GM11168 (cell line): ENCODE measurements around the gene ZC3H7B.

ENCODE experiments used
- in situ Hi-C: fragments of 300-500 bp; cut with MboI; formaldehyde crosslinking; loops from one replicate; pipeline ENCODE4 v1.12.0; 2022; ENCODE audit warnings: low sequenced_read_pairs; ENCODE audit not compliant: unreplicated experiment

ZC3H7B gene

DNA sequence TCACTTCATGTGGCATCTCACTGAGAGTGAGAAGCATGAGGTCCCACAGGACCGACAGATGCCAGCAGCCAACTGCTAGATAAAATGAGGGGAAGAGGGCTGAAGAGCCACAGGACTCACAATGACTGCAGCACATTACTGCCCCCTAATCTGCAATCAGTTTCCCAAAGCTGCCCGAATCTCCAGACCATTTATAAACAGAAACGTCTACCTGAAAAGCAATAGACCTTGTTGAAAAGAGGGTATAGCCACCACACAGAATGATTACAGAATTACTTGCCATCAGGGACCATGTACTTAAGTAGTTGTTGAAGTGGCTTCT is 68.1 kb downstream of the ZC3H7B start:
- in situ Hi-C loops, result no loop called here

DNA sequence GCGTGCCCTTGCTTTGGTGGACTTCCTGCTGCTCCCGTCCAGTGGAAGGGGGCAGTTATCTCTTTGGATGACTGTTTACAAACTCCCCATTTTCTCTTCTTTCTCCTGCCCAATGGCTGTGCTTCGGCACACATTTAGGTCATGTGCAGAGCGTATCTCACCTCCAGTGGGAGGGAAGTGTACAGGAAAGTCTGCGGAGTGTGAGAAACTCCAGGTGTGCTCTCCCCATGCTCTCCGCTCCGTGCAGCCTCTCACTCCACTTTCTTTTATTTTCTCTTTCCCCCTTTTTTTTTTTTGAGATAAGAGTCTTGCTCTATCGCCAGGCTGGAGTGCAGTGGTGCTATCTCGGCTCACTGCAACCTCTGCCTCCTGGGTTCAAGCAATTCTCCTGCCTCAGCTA is 68.5 kb downstream of the ZC3H7B start:
- in situ Hi-C loops, result no loop called here

DNA sequence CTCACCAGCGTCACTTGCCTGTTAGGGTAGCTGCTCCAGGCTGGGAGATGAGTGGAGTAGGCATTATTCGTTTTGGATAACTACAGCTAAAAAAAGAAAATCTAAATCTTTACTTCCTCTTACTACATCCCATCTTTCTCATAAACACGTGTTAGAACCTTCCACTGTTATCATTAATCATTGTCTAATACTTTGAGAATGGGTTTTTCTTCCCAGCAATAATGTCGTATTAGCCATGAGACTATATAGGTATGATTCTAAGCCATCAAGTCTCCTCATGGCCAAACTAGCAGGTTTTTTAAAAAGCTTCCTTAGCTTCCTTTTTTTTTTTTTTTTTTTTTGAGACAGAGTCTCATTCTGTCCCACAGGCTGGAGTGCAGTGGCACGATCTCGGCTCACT is 76.5 kb downstream of the ZC3H7B start:
- in situ Hi-C loops, result no loop called here

DNA sequence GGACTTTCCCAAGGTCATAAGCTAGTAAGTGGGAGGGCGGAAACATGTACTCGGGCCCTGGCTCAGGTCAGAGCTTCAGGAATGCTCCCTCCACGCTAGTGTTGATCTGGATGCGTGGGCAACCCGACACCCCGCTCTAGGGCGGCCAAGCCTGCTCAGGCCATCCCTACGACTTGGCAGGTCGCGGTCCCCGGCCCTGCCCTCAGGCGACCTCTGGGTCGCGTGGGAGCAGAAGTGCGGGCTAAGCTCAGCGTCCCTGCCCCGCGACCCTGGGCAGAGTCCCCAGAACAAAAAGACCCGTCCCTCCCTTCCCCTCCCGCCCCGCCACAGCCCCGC is 79.6 kb downstream of the ZC3H7B start:
- in situ Hi-C loops, result no loop called here

DNA sequence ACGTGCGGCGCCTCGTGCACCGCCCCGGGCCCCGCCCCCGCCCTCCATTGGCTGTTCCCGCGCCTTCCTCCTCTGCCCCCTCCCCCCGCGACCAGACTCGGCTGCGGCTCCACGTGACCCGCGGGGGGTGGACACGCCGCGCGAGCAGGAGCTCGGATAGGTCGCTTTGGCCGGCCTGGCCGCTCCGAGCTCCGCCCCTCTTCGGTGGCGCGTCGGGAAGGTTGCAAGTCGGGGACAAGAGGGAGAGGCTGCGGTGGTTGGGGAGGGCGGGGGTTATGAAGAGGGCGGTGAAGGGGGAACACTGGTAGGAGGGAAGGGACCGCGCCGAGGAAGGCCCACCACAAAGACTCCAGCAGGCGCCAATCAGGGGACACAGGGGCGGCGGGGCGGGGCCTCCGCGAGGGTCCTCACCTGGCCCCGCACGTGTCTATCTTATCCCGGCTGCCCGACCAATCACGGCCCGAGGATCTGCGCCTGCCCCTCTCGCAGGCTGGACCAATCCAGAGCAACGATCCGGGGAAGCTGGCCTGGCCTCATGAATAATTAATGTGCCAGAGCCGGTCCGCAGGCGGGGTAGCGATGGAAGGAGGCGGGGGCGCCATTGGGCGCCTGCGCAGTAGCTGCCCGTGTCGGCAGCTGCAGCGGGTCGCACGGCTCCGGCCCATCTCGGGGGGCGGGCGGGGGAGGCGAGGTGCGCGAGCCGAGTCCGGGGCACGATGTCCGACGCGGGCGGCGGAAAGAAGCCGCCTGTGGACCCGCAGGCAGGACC is 80.2 kb downstream of the ZC3H7B start, which contains the start of gene TEF:
TSS of gene TEF (plus strand) at position 614 of the 769 bp plus-strand sequence. CDS start at position 717, 103 bp downstream.
- in situ Hi-C loops, result no loop called here

DNA sequence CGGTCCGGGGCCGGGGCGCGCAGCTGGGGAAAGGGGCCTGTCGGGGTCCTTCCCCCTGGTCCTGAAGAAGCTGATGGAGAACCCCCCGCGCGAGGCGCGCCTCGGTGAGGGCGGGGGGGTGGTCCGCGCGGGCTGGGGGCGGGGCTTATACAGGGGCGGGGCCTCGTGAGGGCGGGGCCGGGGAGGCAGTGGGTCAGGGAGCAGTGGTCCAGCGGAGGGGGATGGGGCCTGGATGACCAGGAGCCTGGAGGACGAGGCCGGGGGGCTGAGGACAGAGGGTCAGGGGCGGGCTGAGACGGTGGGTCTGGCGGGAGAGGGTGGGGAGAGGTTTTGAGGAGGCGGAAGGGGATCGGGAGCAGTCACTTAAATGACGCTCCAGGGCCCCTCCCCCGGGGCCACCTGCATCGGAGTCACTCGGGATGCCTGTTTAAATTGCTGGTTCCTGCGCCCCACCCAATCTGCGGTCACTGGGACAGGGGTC is 80.8 kb downstream of the ZC3H7B start:
- in situ Hi-C loops, result no loop called here

DNA sequence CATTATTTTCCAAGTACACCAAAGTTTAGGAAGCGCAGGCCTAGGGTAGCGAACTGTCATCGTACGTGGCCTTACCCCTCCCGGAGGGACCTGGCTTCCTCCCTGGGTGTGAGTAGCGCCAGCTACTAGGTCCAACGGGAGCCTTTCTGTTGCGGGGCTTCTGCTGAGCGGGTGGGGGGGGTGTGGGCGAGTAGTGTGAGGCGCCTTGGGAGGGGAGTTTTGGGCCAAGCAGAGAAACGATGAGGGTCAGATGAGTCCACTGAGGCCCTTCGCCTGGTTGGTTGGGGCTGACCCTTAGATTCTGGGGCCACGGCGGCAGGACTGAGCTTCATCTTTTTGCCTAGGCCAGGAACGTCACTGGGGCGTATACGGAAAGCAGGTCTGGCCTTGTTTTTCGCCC is 81.3 kb downstream of the ZC3H7B start:
- in situ Hi-C loops, result no loop called here

DNA sequence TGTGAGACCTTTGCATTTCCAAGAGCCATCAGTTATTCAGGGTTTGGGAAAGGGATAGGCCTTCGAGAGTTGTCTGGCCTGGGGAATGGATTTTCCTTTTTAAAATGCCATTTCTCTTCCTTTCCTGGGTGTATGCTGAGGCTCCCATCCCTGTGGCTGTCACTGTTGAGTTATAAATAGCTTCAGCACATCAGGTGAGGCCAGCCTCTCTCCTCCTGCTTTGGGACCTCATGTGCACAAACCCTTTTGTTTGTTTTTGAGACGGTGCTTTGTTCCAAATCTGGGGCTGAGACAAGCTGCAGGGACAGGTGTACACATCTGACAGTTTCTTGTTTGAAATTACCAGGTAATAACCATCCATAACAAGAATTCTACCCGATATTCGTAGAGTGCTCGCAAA is 81.8 kb downstream of the ZC3H7B start:
- in situ Hi-C loops, result no loop called here

DNA sequence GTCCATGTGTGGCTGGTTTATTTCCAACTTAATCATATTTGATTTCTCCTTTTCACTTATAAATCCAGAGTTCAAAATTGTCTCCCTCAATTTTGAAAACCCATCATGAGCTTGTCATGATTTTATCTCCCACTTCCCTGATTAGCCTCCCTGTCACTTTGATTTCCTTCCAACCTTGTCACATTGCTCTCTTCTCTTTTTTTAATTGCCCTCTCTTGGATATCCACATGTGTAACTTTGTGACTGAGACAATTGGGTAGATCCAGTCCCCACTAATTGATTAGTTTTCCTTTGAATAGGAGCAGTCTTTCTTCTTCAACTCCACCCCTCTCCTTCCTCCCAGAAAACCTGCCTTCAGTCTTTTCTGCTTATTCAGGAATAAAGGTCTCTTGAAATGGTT is 82.8 kb downstream of the ZC3H7B start:
- in situ Hi-C loops, result no loop called here

DNA sequence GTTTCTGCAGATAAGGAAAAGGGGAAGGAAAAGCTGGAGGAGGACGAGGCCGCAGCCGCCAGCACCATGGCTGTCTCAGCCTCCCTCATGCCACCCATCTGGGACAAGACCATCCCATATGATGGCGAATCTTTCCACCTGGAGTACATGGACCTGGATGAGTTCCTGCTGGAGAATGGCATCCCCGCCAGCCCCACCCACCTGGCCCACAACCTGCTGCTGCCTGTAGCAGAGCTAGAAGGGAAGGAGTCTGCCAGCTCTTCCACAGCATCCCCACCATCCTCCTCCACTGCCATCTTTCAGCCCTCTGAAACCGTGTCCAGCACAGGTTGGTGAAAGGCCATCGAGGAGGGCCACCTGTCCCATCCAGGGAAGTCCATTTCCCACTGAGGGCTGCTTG is 86.0 kb downstream of the ZC3H7B start:
- in situ Hi-C loops, result no loop called here

DNA sequence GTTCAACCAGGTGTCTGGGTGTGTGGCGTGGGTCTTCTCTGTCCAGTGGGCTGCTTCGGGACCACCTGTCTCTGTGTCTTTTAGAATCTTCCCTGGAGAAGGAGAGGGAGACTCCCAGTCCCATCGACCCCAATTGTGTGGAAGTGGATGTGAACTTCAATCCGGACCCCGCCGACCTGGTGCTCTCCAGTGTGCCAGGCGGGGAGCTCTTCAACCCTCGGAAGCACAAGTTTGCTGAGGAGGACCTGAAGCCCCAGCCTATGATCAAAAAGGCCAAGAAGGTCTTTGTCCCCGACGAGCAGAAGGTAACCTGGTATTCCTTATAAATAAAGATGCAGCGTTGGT is 92.7 kb downstream of the ZC3H7B start:
- in situ Hi-C loops, result no loop called here

DNA sequence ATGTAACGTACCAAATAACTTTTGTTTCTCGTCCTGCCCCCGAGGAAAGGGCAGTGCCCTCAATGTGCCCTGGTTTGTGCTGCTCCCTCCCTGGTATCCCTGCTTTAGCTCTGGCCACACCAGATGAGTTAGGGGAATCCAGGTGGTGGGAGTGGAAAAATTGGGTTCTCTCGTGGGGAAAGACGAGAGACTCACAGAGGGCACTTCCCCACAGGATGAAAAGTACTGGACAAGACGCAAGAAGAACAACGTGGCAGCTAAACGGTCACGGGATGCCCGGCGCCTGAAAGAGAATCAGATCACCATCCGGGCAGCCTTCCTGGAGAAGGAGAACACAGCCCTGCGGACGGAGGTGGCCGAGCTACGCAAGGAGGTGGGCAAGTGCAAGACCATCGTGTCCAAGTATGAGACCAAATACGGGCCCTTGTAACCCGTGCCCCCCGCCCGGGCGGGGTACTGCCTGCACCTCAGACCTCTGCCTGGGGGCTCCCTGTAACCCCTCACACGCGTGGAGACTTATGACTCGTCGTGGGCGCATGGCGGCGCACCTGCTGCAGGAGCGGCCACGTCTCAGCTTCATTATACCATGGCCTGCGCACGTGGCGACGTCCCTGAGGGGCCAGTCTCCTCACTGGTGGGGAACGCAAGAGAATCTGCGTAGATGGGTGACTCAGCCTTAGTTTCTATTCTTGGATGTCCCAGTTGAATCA is 94.4 kb downstream of the ZC3H7B start:
- in situ Hi-C loops, result no loop called here

DNA sequence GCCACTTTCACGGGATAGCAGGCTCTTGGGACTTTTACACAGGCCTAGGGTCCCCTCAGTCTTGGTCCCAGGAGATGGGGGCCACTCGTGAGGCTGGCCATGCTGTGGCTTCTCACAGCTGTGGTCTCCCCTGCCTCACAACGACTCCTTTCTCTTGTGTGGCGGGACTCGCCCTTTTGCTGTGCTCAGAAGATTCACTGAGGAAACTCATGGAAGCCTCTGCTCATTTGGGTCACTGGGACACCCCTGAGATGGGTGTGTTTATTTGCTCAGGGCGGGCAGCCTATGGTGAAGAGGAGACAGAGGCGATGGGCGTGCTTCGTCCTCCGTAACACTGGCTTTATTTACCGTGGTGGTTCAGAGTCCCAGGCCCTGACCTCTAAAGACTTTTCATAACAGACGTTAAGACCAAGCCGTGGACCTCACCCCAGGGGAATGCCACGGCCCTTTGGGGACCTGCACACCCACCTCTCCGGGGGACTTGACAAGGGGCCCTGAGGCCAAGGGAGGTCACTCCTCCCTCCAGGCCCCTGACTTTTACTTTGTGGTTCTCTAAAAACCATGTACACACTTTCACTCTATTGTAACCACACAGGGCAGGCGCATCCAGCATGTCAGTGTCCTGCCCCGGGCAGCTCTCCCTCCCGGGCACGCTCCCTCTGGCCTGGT is 96.0 kb downstream of the ZC3H7B start:
- in situ Hi-C loops, result no loop called here

DNA sequence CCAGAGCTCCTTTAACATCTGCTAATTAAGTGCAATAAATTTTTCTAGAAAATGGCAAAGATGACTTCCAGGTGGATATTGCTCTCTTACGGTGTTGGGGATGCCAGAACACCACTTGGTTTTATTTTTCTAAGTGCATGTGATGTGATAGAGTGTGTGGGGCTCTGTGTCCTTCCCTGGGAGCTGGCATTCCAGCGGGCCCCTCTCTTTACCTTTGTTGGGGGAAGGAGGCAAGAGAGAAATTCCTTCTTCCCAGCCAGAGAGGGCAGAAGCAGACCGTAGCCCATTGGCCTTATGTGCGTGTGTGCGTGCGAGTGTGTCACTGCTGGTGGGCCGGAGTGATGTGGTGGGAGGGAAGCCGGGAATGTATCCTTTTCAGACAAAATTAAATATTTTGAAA is 97.6 kb downstream of the ZC3H7B start:
- in situ Hi-C loops, result no loop called here

DNA sequence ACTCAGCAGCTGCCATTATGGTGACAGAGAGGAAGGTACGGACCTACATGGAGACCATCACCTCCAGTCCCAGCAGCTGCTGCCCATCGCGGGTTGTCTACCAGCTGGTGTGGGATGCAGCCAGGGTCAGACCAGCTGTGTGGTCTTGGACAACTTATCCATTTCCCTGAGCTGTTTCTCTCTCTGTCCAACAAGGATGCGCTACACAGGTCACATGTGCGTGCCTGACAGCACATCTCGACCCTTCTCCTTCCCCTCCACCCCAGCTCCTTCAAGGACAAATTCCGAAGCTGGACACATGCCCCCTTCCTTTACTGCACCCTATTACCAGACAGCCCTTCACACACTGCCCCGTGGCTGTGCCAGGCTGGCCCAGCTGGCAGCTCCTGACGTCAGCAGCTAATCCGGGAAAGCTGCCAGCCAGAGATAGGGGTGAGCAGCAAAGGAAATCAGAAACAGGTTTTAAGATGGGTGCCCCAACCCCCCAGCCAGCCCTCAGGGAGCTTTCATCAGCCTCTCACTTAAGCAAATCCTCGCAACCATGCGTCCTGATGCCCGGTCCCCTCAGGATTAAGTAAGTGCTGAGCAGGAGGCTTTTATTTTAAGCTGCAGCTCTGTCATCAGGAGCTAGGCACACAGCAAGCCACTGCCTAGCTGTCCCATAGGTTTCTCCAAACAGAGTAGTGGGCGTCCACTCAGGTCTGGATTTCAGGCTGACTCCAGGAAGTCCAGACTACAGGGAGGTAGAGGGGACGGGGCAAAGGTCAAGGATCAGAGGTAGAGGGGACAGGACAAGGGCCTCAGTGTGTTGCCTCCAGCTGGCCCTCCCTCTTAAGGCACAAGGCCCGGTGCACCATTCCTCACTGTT is 100.7 kb downstream of the ZC3H7B start:
- in situ Hi-C loops, result loop anchor here (5.0 kb wide), 1 partner anchor 115 kb away; no protein-coding TSS in a partner anchor

DNA sequence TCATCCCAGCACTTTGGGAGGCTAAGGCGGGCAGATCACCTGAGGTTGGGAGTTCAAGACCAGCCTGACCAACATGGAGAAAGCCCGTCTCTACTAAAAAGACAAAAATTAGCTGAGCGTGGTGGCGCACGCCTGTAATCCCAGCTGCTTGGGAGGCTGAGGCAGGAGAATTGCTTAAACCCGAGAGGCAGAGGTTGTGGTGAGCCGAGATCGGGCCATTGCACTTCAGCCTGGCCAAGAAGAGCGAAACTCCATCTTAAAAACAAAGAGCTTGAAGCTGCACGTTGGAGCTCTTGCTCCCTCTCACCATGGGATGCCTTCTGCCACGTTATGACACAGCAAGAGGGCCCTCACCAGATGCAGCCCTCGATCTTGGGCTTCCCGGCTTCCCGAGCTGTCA is 101.5 kb downstream of the ZC3H7B start:
- in situ Hi-C loops, result loop anchor here (5.0 kb wide), 1 partner anchor 114 kb away; no protein-coding TSS in a partner anchor

DNA sequence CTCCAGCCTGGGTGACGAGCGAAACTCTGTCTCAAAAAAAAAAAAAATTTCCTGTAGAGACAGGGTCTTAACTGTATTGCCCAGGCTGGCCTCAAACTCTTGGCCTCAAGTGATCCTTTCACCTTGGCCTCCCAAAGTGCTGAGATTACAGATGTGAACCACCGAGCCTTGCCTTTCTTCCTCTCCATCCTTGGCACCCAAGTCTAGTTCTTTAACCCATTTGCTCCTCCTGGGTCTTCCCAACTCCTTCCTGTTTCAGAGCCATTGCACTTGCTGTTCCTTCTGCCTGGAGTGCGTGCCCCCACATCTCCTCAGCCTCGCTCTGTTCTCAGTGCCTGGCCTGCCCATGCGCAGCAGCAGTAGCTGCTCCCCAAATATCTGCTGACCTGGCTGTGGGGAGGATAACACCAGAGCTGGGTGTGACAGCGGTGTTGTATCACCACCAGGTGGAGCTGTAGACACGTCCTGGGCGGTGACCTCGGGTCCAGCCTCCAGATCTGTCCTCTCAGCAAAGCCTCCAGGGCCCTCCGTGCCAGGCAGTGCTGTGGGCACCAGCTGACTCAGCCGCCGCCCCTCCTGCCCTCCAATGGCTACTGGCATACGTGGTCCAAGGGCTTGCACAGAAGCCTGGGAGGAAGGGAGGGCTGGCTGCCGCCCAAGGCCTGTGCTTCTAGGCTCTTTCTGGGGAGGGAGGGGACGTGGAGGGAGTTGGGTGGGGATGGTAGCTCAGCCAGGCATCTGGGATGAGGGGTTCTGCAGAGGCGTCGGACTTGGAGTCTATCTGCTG is 102.4 kb downstream of the ZC3H7B start:
- in situ Hi-C loops, result loop anchor here (5.0 kb wide), 1 partner anchor 114 kb away; no protein-coding TSS in a partner anchor

DNA sequence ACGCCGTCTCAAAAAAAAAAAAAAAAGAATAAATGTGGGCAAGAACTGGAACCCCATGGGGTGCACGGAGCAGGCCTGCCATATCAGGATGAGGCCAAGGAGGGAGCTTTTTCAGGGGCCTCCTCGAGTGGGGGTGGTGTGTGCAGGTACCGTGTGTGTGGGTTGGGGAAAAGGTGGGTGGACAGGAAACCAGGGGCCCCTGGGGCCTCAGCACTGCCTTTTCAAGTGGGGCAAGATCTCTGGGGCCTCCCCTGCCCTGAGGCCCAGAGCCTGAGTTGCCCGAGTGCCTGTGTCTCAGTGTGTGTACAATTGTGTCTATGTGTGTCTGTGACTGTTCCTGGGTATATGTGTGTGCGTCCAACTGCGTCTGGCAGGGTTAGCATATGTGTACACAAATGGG is 104.3 kb downstream of the ZC3H7B start:
- in situ Hi-C loops, result no loop called here

DNA sequence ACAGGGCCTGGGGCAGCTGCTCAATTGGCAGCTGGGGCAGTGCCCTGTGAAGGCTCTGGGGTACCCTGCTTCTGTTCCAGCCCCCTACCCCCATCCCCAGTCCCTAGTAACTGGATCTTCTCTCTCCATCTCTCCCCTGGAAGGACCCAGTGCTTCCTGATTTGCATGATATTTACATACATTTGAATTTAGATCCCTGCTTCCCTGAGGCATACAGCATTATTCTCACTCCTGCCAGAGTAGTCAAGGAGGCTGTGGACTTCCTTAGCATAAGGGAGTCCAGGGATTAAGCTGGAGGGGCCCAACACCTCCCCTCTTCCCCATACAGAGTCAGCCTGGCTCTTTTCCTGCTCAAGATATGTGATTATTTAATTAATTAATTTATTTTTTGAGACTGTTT is 105.1 kb downstream of the ZC3H7B start:
- in situ Hi-C loops, result no loop called here

DNA sequence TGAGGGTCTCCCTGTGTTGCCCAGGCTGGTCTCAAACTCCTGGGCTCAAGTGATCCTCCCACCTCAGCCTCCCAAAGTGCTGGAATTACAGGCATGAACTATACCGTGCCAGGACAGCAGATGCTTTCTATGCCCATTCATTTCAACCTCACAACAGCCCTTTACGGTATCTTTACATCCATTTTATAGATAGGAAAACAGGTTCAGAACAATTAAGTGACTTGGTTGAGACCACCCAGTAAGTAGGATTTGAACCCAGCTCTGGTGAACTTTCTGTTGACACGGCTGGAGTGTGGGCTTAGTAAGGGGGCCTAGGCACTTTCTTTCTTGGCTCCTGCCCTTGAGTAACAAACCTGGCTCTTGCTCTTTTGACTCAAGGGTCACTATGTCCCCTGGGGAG is 106.1 kb downstream of the ZC3H7B start:
- in situ Hi-C loops, result no loop called here
